Smooth muscle cell (in vitro differentiated cells): ENCODE results near the gene CAST. TPM values are rescaled to one million over a fixed set of nuclear protein-coding genes. Genes with fewer than 3 reads are reported as not detected.
A peak's percentile ranks its signal among the peaks of the same experiment; 100 is the strongest.

Experiments used
- DNase-seq: peaks from one replicate; lab custom pipeline; 2025; ENCODE audit not compliant: unreplicated experiment; lab: John Stamatoyannopoulos, UW
- H2AFZ ChIP-seq: fragments of 200-600 bp; sonication (generic); 2 replicates; pipeline ENCODE4 v1.6.0; 2016; ENCODE audit warnings: antibody characterized with exemption, low read depth, mild to moderate bottlenecking
- H3F3A ChIP-seq: fragments of 200-600 bp; sonication (generic); 2 replicates; pipeline ENCODE4 v1.6.0; 2017; ENCODE audit warnings: antibody characterized with exemption, low read depth
- H3K27ac ChIP-seq: fragments of 200-600 bp; sonication (generic); 2 replicates; pipeline ENCODE4 v1.5.1; 2016; ENCODE audit warnings: low read depth, mild to moderate bottlenecking
- H3K27me3 ChIP-seq: fragments of 200-600 bp; sonication (generic); 2 replicates; pipeline ENCODE4 v1.6.1; 2016; ENCODE audit warnings: low read depth, mild to moderate bottlenecking
- H3K36me3 ChIP-seq: fragments of 200-600 bp; sonication (generic); 2 replicates; pipeline ENCODE4 v1.5.1; 2016; ENCODE audit warnings: low read depth
- H3K4me1 ChIP-seq: fragments of 200-600 bp; sonication (generic); 2 replicates; pipeline ENCODE4 v1.5.1; 2016; ENCODE audit warnings: low read depth
- H3K4me2 ChIP-seq: fragments of 200-600 bp; sonication (generic); 2 replicates; pipeline ENCODE4 v1.6.0; 2016; ENCODE audit warnings: mild to moderate bottlenecking
- H3K4me3 ChIP-seq: fragments of 200-600 bp; sonication (generic); 2 replicates; pipeline ENCODE4 v1.5.1; 2016; ENCODE audit warnings: mild to moderate bottlenecking
- H3K79me2 ChIP-seq: fragments of 200-600 bp; sonication (generic); 2 replicates; pipeline ENCODE4 v1.6.0; 2016; ENCODE audit warnings: low read depth, mild to moderate bottlenecking
- H3K9ac ChIP-seq: fragments of 200-600 bp; sonication (generic); 2 replicates; pipeline ENCODE4 v1.6.0; 2016; ENCODE audit warnings: low read depth
- H3K9me3 ChIP-seq: fragments of 200-600 bp; sonication (generic); replicated peaks from 2 replicates; pipeline ENCODE4 v1.5.1; 2016; ENCODE audit warnings: low read depth
- H4K20me1 ChIP-seq: fragments of 200-600 bp; sonication (generic); 2 replicates; pipeline ENCODE4 v1.6.0; 2016; ENCODE audit warnings: low read depth
- WGBS: methylation state at CpG from one replicate; pipeline ENCODE4 v1.1.7; 2016; ENCODE audit warnings: low lambda C conversion rate; 5-methylcytosine and 5-hydroxymethylcytosine counted together
- polyA plus RNA-seq: library from polyadenylated mRNA; unstranded; fragments of >200 nt; fragmentation: Nextera tagmentation; extraction: Ambion mirVana; gene quantifications from 2 replicates; pipeline ENCODE4 v1.2.1, GENCODE V29; 2016
- total RNA-seq: library from RNA; depleted of rRNA; stranded (reverse); fragments of >200 nt; gene quantifications from 2 replicates; pipeline ENCODE4 v1.2.3, GENCODE V29; 2014
- TF ChIP-seq, protein P1 (sequence below): fragments of 200-600 bp; sonication (generic); IDR thresholded peaks from 2 replicates; pipeline ENCODE4 v1.5.1; 2017; ENCODE audit warnings: borderline replicate concordance, mild to moderate bottlenecking, antibody characterized with exemption; ENCODE audit not compliant: insufficient read depth, poor library complexity, severe bottlenecking

Gene CAST
- total and polyA plus RNA-seq, 2 experiments from 2014 or later, result 76.2 to 189 TPM

DNA sequence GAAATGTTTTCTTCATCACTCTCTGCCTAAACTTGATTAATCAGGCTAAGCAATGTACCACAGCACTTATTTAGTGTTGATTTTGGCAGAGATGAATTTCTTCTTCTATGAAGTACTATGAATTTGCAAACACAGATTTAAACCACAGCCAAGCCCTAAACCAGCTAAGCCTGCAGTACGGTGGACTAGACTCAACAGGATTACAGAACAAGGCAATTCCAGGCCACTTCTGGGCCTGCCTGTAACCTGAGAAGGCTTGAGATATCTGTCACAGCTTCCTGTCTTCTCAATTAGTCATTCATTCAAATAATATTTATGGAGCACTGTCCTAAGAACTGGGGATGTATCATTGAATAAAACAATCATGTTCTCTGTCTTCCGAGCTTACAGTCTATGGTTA lies 32.4 kb upstream of the CAST start:
- peak overlapping the region; percentile 36 for H3K27ac ChIP-seq
- WGBS, result 19% methylated on average over 2 of the region's 2 CpGs

GRCh38 chr5:96633820-96634219 lies 28.4 kb upstream of the CAST start:
- H3K4me2 ChIP-seq, result peak overlapping the region; percentile 51
- H4K20me1 ChIP-seq, result no peaks in the 10 kb centered on the region
- 32% methylated on average over 4 of the region's 4 CpGs for WGBS
- no peak overlapping the region for H3K9ac ChIP-seq
- no peak overlapping the region for H3K4me3 ChIP-seq
- DNase-seq, result no peak
- no peaks in the 10 kb centered on the region for H3K27me3 ChIP-seq
- H3K9me3 ChIP-seq, result no peaks in the 10 kb centered on the region
- TF ChIP-seq, protein P1, sequence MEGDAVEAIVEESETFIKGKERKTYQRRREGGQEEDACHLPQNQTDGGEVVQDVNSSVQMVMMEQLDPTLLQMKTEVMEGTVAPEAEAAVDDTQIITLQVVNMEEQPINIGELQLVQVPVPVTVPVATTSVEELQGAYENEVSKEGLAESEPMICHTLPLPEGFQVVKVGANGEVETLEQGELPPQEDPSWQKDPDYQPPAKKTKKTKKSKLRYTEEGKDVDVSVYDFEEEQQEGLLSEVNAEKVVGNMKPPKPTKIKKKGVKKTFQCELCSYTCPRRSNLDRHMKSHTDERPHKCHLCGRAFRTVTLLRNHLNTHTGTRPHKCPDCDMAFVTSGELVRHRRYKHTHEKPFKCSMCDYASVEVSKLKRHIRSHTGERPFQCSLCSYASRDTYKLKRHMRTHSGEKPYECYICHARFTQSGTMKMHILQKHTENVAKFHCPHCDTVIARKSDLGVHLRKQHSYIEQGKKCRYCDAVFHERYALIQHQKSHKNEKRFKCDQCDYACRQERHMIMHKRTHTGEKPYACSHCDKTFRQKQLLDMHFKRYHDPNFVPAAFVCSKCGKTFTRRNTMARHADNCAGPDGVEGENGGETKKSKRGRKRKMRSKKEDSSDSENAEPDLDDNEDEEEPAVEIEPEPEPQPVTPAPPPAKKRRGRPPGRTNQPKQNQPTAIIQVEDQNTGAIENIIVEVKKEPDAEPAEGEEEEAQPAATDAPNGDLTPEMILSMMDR, result no peak
- no peaks in the 10 kb centered on the region for H3K36me3 ChIP-seq
- peaks cover 6% of the 10 kb centered on the region for H3F3A ChIP-seq
- H3K79me2 ChIP-seq, result no peaks in the 10 kb centered on the region
- H2AFZ ChIP-seq, result peak overlapping the region; percentile 35
- H3K4me1 ChIP-seq, result peaks cover 3% of the 10 kb centered on the region
- no peak overlapping the region for H3K27ac ChIP-seq

More for the DNA sequence above, 32.4 kb upstream of the CAST start:
- Histone ChIP-seq H3F3A (peaks cover 6% of the 10 kb centered on the region), H3K4me3 (no peak overlapping the region), H3K9ac (no peak overlapping the region), H3K9me3 (no peaks in the 10 kb centered on the region), H3K27me3 (no peaks in the 10 kb centered on the region), H4K20me1 (no peaks in the 10 kb centered on the region), H3K36me3 (no peaks in the 10 kb centered on the region), H3K4me1 (peaks cover 3% of the 10 kb centered on the region), H3K79me2 (no peaks in the 10 kb centered on the region), H2AFZ (no peak overlapping the region), H3K4me2 (peak overlapping the region; percentile 37)
- TF ChIP-seq, protein P1, result no peak
- DNase-seq, result no peak

GRCh38 chr5:96634881-96635280 lies 27.3 kb upstream of the CAST start:
- Histone ChIP-seq H3K4me3 (no peak overlapping the region), H3K9me3 (no peaks in the 10 kb centered on the region), H4K20me1 (no peaks in the 10 kb centered on the region), H3K4me2 (no peak overlapping the region), H3K4me1 (peaks cover 3% of the 10 kb centered on the region), H3K36me3 (no peaks in the 10 kb centered on the region), H2AFZ (no peak overlapping the region), H3K79me2 (no peaks in the 10 kb centered on the region), H3F3A (peaks cover 6% of the 10 kb centered on the region), H3K9ac (no peak overlapping the region), H3K27ac (no peak overlapping the region), H3K27me3 (no peaks in the 10 kb centered on the region)
- TF ChIP-seq, protein P1, result no peak
- DNase-seq, result no peak
- 82% methylated on average over 1 of the region's 1 CpG for WGBS

- H3F3A ChIP-seq, result peaks cover 6% of the 10 kb centered on the region
- no peaks in the 10 kb centered on the region for H3K9me3 ChIP-seq
- H3K4me2 ChIP-seq, result no peak overlapping the region
- no peaks in the 10 kb centered on the region for H3K36me3 ChIP-seq
- H3K4me1 ChIP-seq, result peaks cover 3% of the 10 kb centered on the region
- no peak overlapping the region for H3K9ac ChIP-seq
- no peak overlapping the region for H3K4me3 ChIP-seq
- H2AFZ ChIP-seq, result no peak overlapping the region
- no peaks in the 10 kb centered on the region for H4K20me1 ChIP-seq
- TF ChIP-seq, protein P1, result no peak
- no peaks in the 10 kb centered on the region for H3K27me3 ChIP-seq
- no peak for DNase-seq
- H3K27ac ChIP-seq, result no peak overlapping the region
- H3K79me2 ChIP-seq, result no peaks in the 10 kb centered on the region
- WGBS, result 7% methylated on average over 1 of the region's 1 CpG
Measured at GRCh38 chr5:96636046-96636445, 26.1 kb upstream of the CAST start.
